IPS-20b (cell line): ENCODE measurements around the gene SNX9.
"Not testable (repeated sequence)": the region's sequence is repeated elsewhere in the genome, so short reads cannot be mapped to it uniquely, and the experiment has no call there.

Experiments
- H3K27ac ChIP-seq: one replicate; pipeline ENCODE4 v1.5.1; 2013; ENCODE audit warnings: low read length
- H3K27me3 ChIP-seq: 2 replicates; pipeline ENCODE4 v1.6.1; 2013; ENCODE audit warnings: mild to moderate bottlenecking, low read length, inconsistent platforms; ENCODE audit not compliant: insufficient read depth
- H3K36me3 ChIP-seq: 2 replicates; pipeline ENCODE4 v1.6.1; 2013; ENCODE audit warnings: low read depth, mild to moderate bottlenecking, inconsistent platforms, low read length, moderate library complexity; ENCODE audit not compliant: insufficient read depth
- H3K4me1 ChIP-seq: 2 replicates; pipeline ENCODE4 v1.6.1; 2013; ENCODE audit warnings: mild to moderate bottlenecking, control low read depth, inconsistent platforms, low read length, moderate library complexity; ENCODE audit not compliant: insufficient read depth
- H3K4me3 ChIP-seq: 2 replicates; pipeline ENCODE4 v1.5.1; 2013; ENCODE audit warnings: mild to moderate bottlenecking, low read length, inconsistent platforms
- H3K9ac ChIP-seq: 2 replicates; pipeline ENCODE4 v1.6.1; 2013; ENCODE audit warnings: low read depth, mild to moderate bottlenecking, inconsistent platforms, low read length, moderate library complexity
- H3K9me3 ChIP-seq: 2 replicates; pipeline ENCODE4 v1.6.1; 2013; ENCODE audit warnings: mild to moderate bottlenecking, low read depth, low read length, inconsistent platforms; ENCODE audit not compliant: insufficient read depth

The SNX9 gene

DNA sequence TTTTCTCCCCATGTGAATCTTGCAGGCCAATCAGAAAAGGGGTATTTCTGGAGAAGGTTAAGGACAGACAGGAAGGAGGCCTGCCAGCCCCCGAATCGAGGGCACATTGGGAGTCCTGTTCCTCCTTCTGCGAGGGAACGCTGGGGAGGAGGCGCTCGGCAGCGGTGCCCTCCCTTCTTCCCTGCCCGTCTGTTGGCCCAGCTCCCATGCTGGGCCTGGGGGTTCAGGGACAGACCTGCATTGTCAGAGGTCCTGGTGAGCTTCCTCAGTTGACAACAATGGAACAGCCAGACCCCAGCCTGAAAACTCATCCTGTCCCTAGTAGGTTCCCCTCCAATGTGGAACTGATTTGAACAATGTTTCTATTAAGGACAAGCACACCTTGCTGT, 143.5 kb downstream of the SNX9 start:
- no peaks in the 10 kb centered on the region for H3K36me3 ChIP-seq
- H3K27me3 ChIP-seq, result no peaks in the 10 kb centered on the region
- H3K9me3 ChIP-seq, result no peaks in the 10 kb centered on the region
- no peak overlapping the region for H3K9ac ChIP-seq
- H3K4me3 ChIP-seq, result no peak overlapping the region
- no peak overlapping the region for H3K27ac ChIP-seq
- peaks cover 8% of the 10 kb centered on the region for H3K4me1 ChIP-seq

DNA sequence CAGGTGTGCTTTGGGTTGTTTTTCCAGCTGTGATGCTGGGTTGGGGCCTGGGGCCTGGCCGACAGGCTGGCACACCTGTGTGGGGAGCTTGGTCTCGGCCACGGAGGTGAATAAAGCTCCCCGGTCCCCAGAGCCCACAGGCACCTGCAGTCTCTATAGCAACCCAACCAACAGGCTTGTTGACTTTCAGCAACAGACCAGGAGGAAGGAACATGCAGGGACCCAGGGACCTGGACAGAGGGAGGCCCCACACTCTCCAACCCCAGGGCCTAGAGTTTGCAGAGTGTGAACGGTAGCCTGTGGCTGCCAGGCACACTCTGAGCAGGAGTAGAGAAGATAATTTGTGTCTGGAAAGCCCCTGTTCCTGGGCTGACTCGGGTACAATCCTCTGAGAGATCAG, 144.0 kb downstream of the SNX9 start:
- no peak overlapping the region for H3K4me3 ChIP-seq

DNA sequence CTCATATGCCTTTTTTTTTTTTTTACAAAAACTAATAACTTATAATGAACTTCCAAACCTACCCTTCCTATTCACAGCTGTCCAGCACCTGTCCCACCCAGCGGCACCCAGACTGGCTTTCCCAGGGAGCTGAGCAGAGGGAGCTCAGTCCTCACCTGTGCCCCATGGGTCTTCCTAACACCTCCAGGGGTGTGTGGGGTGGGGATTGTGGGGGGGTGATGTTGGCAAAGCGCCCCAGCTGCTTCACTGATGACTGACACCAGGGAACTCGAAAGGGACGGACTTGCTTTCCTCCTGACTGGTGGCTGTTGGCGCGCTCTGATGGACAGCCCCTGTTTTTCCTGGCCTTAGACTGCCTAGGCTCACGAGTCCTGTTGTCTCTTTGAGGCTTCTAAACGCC, 144.4 kb downstream of the SNX9 start:
- no peak overlapping the region for H3K27ac ChIP-seq
- no peak overlapping the region for H3K4me3 ChIP-seq
- H3K27me3 ChIP-seq, result no peaks in the 10 kb centered on the region
- H3K4me1 ChIP-seq, result peaks cover 7% of the 10 kb centered on the region
- no peak overlapping the region for H3K9ac ChIP-seq
- H3K9me3 ChIP-seq, result no peaks in the 10 kb centered on the region
- H3K36me3 ChIP-seq, result no peaks in the 10 kb centered on the region

More for the DNA sequence above, 144.0 kb downstream of the SNX9 start:
- Histone ChIP-seq H3K9ac (no peak overlapping the region), H3K27me3 (no peaks in the 10 kb centered on the region), H3K27ac (no peak overlapping the region), H3K36me3 (no peaks in the 10 kb centered on the region), H3K9me3 (no peaks in the 10 kb centered on the region), H3K4me1 (peaks cover 7% of the 10 kb centered on the region)

DNA sequence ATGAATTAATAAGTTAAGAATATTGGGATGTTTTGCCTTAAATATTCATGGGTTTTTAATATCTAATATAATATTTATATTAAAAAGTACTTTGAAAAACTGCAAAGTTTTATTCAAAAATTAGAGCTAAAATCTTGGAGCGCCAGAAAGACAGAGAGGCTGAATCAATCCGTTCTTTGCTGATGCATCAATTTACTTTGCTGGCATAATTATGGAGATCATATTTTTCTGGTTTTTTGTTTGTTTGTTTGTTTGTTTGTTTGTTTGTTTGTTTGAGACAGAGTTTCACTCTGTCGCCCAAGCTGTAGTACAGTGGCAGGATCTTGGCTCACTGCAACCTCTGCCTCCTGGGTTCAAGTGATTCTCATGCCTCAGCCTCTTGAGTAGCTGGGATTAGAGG, 149.1 kb downstream of the SNX9 start:
- H3K9me3 ChIP-seq, H3K4me3 ChIP-seq, H3K27ac ChIP-seq, H3K36me3 ChIP-seq, H3K4me1 ChIP-seq, H3K27me3 ChIP-seq, H3K9ac ChIP-seq: not testable (repeated sequence)

DNA sequence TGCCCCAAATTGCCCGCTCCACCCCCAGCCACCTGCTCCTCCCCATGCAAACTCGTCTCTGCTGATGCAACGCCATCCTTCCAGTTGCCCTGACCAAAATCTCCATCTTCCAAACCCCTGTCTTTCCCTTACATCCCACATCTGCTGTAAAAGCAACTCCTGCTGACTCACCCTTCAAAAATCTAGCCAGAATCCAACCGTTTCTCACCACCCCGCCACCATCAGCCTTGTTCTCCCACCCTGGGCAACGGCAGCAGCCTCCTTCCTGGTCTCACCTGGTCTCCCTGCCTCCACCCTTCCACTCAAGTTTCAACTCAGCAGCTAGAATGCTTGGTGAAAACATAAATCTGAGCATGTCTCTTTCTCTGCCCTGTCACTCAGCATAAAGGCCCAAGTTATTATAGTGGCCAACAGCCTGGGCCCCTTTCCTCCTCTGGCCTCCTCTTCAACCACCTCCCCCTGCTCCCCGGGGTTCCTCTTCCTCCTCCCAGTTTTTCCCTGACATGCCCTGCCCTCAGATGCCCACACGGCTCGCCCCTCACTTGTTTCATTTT, 151.4 kb downstream of the SNX9 start:
- Histone ChIP-seq H3K36me3 (no peaks in the 10 kb centered on the region), H3K4me1 (peaks cover under 1% of the 10 kb centered on the region; the same call in 1 of the 2 replicates), H3K9me3 (no peaks in the 10 kb centered on the region), H3K27ac (no peak overlapping the region), H3K27me3 (peaks cover 17% of the 10 kb centered on the region), H3K9ac (no peak overlapping the region), H3K4me3 (no peak overlapping the region)

DNA sequence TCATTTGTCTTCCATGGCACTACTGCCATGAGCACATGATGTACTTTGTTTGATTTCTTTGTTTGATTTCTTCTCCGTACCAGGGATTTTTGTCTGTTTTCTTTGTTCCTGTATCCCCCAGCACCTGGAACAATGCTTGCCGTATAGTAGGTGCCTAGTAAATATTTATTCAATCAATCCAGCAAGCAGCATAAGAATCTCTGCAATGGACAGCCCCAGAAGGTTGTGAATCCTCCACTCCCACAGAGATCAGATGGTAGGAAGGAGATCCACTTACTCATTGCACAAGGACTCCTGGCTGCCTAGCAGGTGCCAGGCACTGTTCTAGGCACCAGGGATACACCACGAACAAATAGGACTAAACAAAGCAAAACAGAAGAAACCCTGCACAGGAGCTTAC, 151.9 kb downstream of the SNX9 start:
- H3K4me3 ChIP-seq, result no peak overlapping the region
- H3K9ac ChIP-seq, result no peak overlapping the region
- H3K9me3 ChIP-seq, result no peaks in the 10 kb centered on the region
- peaks cover 23% of the 10 kb centered on the region for H3K27me3 ChIP-seq
- no peaks in the 10 kb centered on the region for H3K36me3 ChIP-seq
- H3K27ac ChIP-seq, result no peak overlapping the region
- no peaks in the 10 kb centered on the region for H3K4me1 ChIP-seq

DNA sequence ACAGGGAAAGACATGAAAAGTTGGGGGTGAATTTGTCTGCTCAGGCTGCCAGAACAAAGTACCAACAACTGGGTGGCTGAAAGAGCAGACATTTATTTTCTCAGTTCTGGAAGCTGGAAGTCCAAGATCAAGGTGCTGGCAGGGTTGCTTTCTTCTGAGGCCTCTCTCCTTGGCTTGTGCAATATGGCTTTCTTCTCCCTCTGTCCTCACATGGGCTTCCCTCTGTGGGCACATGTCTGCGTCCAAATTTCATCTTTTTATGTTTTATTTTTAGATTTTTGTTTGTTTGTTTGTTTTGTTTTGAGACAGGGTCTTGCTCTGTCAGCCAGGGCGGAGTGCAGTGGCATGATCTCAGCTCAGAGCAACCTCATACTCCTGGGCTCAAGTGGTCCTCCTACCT, 152.4 kb downstream of the SNX9 start:
- Histone ChIP-seq H3K27ac (no peak overlapping the region), H3K4me3 (no peak overlapping the region), H3K27me3 (peaks cover 27% of the 10 kb centered on the region), H3K4me1 (no peaks in the 10 kb centered on the region), H3K36me3 (no peaks in the 10 kb centered on the region), H3K9me3 (no peaks in the 10 kb centered on the region), H3K9ac (no peak overlapping the region)

DNA sequence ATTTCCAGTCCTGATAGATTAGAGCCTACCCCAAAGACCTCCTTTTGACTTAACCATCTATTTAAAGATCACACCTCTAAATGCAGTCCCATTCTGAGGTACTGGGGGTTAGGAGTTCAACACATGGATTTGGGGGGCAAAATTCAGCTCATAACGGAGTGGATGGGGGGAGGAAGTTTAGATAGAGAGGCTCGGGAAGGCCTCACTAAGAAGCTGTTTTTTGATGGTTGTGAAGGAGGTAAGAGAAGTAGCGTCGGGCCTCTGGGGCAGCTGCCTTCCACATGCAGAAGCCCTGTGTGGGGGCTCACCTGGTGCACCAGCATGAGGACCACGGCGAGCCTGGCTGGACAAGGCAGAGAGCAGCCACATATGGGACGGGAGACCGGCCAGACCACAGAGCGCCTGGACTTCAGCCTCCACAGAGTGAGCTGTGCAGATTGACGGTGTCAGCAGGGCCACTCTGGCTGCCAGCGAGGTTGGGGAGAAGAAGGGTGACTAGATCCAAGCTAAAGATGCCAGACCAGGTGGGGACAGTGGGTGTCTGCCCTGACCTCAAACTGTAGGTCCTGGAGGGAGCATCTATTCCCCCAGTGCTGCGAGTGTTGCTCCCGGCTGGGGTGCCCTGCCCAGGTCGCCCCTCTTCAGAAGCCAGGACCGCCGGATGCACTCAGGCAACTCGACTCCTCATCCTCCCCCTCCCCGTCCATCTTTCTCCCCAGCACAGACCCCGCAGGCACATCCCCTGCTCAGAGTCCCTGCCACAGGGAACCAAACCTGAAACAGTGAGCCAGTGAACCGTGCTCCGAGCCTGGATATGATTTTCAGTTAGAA, 153.5 kb downstream of the SNX9 start:
- H3K9ac ChIP-seq, result no peak overlapping the region
- peaks cover 37% of the 10 kb centered on the region for H3K27me3 ChIP-seq
- H3K9me3 ChIP-seq, result no peaks in the 10 kb centered on the region
- H3K36me3 ChIP-seq, result no peaks in the 10 kb centered on the region
- H3K4me1 ChIP-seq, result no peaks in the 10 kb centered on the region
- H3K27ac ChIP-seq, result no peak overlapping the region
- H3K4me3 ChIP-seq, result no peak overlapping the region

DNA sequence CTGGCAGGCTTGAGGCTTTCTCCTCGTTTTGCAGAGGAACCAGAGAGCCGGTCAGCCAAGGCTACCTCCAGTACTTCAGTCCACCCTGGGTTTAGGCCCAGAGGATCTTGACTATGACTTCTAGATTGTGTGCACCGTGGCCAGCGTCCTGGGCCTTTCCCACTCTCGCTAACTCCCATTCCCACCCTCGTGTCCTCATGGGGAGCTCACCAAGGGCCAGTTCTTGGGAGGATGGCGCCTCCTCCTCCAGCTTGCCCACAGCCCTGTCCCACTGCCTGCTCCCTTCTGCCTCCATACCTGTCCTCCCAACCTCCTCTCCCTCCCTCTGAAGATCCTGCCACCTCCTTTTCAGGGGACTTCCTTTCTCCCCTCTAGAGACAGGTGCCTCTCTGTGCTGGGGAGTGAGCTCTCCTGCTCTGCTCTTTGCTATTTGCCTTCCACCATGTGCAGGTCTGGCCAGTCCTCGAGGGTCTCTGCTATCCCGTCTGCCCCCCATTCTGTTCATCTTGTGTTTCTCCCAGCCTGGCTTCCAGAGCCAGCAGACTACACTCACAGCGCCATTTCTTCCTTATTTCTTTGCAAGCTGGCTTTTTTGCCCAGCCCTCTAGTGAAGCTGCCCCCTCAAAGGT, 154.2 kb downstream of the SNX9 start:
- Histone ChIP-seq H3K4me1 (no peaks in the 10 kb centered on the region), H3K9ac (no peak overlapping the region), H3K27ac (no peak overlapping the region), H3K9me3 (no peaks in the 10 kb centered on the region), H3K27me3 (peaks cover 37% of the 10 kb centered on the region), H3K36me3 (no peaks in the 10 kb centered on the region), H3K4me3 (no peak overlapping the region)

DNA sequence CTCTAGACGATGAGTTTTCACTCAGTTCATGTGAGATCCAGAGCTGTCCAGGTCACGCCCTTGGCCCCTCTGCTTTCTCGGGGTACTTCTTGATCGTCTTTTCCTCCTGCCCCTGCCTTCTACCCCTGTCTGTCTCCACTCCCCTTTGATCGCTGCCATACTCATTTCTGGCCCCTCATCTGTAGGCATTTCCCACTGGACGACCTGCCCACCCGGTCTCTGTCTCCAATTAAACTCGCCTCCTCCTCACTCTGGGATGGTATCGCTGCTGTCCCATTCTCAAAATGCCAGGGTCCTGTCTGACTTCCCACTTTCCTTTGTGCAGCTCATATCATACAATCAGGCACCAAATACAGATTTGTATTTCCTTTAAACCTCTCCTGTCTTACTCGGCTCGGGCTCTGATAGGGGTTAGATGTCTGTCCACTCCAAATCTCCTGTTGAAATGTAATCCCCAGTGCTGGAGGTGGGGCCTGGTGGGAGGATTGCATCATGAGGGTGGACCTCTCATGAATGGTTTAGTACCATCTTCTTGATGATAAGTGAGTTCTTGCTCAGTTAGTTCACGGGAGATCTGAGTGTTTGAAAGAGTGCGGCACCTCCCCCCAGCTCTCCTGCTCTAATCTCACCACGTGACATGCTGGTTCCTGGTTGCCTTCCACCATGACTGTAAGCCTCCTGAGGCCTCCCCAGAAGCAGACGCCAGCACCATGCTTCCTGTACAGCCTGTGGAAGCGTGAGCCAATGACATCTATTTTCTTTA, 155.2 kb downstream of the SNX9 start:
- H3K27me3 ChIP-seq, result peaks cover 42% of the 10 kb centered on the region
- peaks cover 5% of the 10 kb centered on the region; the same call in 1 of the 2 replicates for H3K4me1 ChIP-seq
- no peaks in the 10 kb centered on the region for H3K9me3 ChIP-seq
- no peak overlapping the region for H3K9ac ChIP-seq
- no peak overlapping the region for H3K27ac ChIP-seq
- no peak overlapping the region for H3K4me3 ChIP-seq
- no peaks in the 10 kb centered on the region for H3K36me3 ChIP-seq

DNA sequence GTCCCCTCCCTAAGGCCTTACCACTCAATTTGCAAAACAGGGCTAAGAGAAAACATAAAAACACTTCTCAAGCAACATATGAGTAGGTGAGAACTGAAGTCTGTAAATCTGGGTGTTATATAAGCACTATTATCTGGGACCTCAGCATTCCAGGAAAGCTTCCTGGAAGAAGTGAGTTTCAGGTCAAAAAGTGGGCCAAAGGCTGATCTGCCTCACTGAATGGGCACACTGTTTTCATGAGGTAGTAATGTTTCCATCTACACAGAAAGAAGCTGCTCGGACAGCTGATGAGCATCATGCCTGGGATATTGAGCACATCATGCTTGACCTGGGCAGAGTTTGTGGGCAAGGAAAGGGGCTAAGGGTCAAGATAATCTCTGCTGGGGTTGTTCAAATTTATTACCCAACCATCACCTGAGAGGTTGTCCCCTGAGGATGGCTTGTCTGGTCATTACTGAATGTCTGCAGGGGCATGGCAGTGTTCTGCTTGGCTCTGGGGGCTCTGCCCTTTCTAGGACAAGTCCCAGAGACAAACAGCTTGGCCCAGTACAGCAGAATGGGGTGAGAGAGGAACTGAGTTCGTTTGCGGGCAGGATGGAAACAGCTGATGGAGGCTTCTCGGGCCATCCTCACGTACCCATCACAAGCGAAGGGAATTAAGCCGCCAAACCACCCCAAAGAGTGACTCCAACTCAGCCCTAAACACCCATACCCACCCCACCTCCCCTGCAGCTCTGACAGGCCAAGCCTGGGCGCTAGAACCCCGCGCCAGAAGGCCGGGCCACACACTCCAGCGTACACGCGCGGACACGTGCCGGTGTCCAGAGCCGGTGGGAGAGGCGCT, 157.5 kb downstream of the SNX9 start:
- Histone ChIP-seq H3K4me1 (peaks cover 16% of the 10 kb centered on the region), H3K9ac (peak overlapping the region; percentile 36; the same call in 1 of the 2 replicates), H3K9me3 (no peaks in the 10 kb centered on the region), H3K36me3 (no peaks in the 10 kb centered on the region), H3K4me3 (peak overlapping the region; percentile 69; the same call in 1 of the 2 replicates), H3K27ac (no peak overlapping the region), H3K27me3 (peaks cover 42% of the 10 kb centered on the region)
